ENCODE data around the gene LPO. TPM values are rescaled to one million over a fixed set of nuclear protein-coding genes. Genes with fewer than 3 reads are reported as not detected.

The LPO gene
- total RNA-seq, 4 donors from 2014 or later, result 0.27 TPM; not detected in 3

GRCh38 chr17:58242171-58242784, 3.9 kb downstream of the LPO start:
- peak; percentile 81 to 84 for DNase-seq
- H3K9me3 ChIP-seq, result no peaks in the 10 kb centered on the region
- TF ChIP-seq CTCF (IDR thresholded peaks at IDR 0.05) (peak in 1 of 6 experiments; percentile 17), POLR2A (IDR thresholded peaks at IDR 0.05) (no peak)
- no peaks in the 10 kb centered on the region for H3K36me3 ChIP-seq
- H3K27ac ChIP-seq, result no peak overlapping the region
- WGBS, 2 donors, result 5 to 6% methylated on average over 3 to 4 of the region's 4 CpGs
- peaks cover 0 to 5% of the 10 kb centered on the region in 2 donors for H3K4me1 ChIP-seq
- intact Hi-C loops (cut with DNase I), result no loop called here
- no peaks in the 10 kb centered on the region for H3K27me3 ChIP-seq
- no peak overlapping the region for H3K4me3 ChIP-seq (replicated peaks in 1 of 3)

GRCh38 chr17:58244963-58245362, 6.6 kb downstream of the LPO start:
- H3K4me1 ChIP-seq, result peaks cover 4 to 12% of the 10 kb centered on the region in 2 donors
- no peaks in the 10 kb centered on the region for H3K27me3 ChIP-seq
- 68 to 78% methylated on average over 6 of the region's 6 CpGs for WGBS, 2 donors
- H3K27ac ChIP-seq, result no peak overlapping the region
- no peaks in the 10 kb centered on the region for H3K9me3 ChIP-seq
- intact Hi-C loops (cut with DNase I), result no loop called here
- DNase-seq, result no peak
- TF ChIP-seq POLR2A (IDR thresholded peaks at IDR 0.05), result no peak
- no peak for TF ChIP-seq CTCF (IDR thresholded peaks at IDR 0.05)
- no peak overlapping the region for H3K4me3 ChIP-seq (replicated peaks in 1 of 3)
- H3K36me3 ChIP-seq, result no peaks in the 10 kb centered on the region

GRCh38 chr17:58245428-58246103, 7.2 kb downstream of the LPO start:
- H3K9me3 ChIP-seq, result no peaks in the 10 kb centered on the region
- TF ChIP-seq CTCF (IDR thresholded peaks at IDR 0.05), result no peak
- TF ChIP-seq POLR2A (IDR thresholded peaks at IDR 0.05), result no peak
- 56 to 60% methylated on average over 10 of the region's 10 CpGs for WGBS, 2 donors
- H3K36me3 ChIP-seq, result no peaks in the 10 kb centered on the region
- intact Hi-C loops (cut with DNase I), result no loop called here
- H3K4me1 ChIP-seq, result peaks cover 4 to 12% of the 10 kb centered on the region in 2 donors
- DNase-seq, result peak in 1 of 2 donors; percentile 16
- H3K4me3 ChIP-seq (replicated peaks in 1 of 3), result no peak overlapping the region
- no peaks in the 10 kb centered on the region for H3K27me3 ChIP-seq
- H3K27ac ChIP-seq, result no peak overlapping the region

GRCh38 chr17:58246104-58246740, 7.8 kb downstream of the LPO start:
- WGBS, 2 donors, result 80 to 92% methylated on average over 10 to 13 of the region's 13 CpGs
- intact Hi-C loops (cut with DNase I), result no loop called here
- Histone ChIP-seq H3K36me3 (no peaks in the 10 kb centered on the region), H3K27ac (no peak overlapping the region), H3K4me1 (peaks cover 4 to 12% of the 10 kb centered on the region in 2 donors), H3K9me3 (no peaks in the 10 kb centered on the region), H3K4me3 (replicated peaks in 1 of 3) (no peak overlapping the region), H3K27me3 (no peaks in the 10 kb centered on the region)
- TF ChIP-seq CTCF (IDR thresholded peaks at IDR 0.05) (no peak), POLR2A (IDR thresholded peaks at IDR 0.05) (no peak)
- DNase-seq, result no peak

- Histone ChIP-seq H3K4me3 (replicated peaks in 1 of 3) (no peak overlapping the region), H3K9me3 (no peaks in the 10 kb centered on the region), H3K36me3 (no peaks in the 10 kb centered on the region), H3K27me3 (no peaks in the 10 kb centered on the region), H3K4me1 (peaks cover 4 to 11% of the 10 kb centered on the region in 2 donors), H3K27ac (no peak overlapping the region)
- intact Hi-C loops (cut with DNase I), result no loop called here
- no peak for DNase-seq
- WGBS, 2 donors, result 86 to 100% methylated on average over 1 of the region's 1 CpG
- TF ChIP-seq CTCF (IDR thresholded peaks at IDR 0.05) (no peak), POLR2A (IDR thresholded peaks at IDR 0.05) (no peak)
Measured at GRCh38 chr17:58246781-58247180, 8.4 kb downstream of the LPO start.
